IPS DF 4.7 (cell line): ENCODE measurements around the gene MRPL20.
"Not testable (repeated sequence)": the region's sequence is repeated elsewhere in the genome, so short reads cannot be mapped to it uniquely, and the experiment has no call there.

ENCODE experiments used
- DNase-seq: peaks from one replicate; pipeline ENCODE4 v3.0.0-alpha.2; 2013; ENCODE audit warnings: low spot score; ENCODE audit errors: extremely low read depth

MRPL20 gene

GRCh38 chr1:1426496-1427105, 19.5 kb upstream of the MRPL20 start:
- DNase-seq = no peak

GRCh38 chr1:1425753-1426495, 18.8 kb upstream of the MRPL20 start:
- no peak for DNase-seq

GRCh38 chr1:1425426-1425752, 18.3 kb upstream of the MRPL20 start:
- DNase-seq = no peak

DNA sequence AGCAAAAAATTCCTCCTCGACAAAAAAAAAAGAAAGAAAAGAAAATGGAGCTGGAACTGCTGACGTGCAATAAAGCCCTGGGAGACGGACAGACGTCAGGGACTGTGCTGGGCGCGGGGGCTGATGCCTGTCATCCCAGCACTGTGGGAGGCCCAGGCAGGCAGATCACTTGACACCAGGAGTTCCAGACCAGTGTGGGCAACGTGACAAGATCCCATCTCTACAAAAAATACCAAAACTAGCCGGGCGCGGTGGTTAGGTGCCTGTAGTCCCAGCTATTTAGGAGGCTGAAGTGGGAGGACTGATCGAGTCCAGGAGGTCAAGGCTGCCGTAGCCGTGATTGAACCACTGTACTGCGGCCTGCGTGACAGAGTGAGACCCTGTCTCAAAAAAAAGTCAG, 17.6 kb upstream of the MRPL20 start:
- DNase-seq = no peak

GRCh38 chr1:1423245-1423597, 16.1 kb upstream of the MRPL20 start:
- DNase-seq = no peak

- DNase-seq = no peak
Measured at GRCh38 chr1:1422465-1423244, 15.6 kb upstream of the MRPL20 start.

GRCh38 chr1:1421907-1422464, 14.9 kb upstream of the MRPL20 start:
- no peak for DNase-seq

DNA sequence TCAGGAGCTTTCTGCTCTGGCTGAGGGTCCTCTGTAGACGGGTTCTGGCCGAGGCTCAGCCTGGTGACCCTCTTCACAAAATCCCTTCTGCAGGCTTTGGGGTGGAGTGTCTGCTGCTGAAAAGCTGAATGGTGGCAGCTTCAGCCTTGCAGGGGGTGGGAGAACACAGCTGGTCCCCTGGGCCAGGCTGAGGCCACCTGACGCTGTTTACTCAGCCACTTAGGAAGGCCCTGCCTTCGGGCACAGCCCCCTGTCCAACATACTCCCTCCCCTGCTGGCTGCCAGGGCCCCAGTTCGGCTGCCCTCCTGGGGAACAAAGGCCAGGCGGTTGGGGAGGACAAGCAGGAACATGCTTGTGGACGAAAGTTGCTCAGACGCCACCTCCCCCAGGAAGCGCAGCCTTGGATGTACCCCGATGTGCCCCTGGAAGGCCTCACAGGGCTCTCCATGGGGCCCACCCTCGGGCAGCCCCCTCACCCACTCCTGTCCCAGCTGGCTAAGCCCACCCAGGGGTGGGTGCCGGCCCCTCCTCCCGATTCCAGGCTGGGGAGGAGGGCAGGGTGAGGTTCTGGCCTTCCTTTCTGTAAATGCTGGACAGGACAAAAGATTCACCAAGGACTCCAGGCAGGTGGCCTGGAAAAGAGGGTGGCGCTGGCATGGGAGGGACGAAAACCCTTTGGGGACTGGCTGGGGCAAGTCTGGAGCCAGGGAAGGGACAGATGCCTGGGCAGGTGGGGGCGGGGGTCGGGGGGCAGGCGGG, 14.2 kb upstream of the MRPL20 start, which contains the start of gene ANKRD65:
Gene ANKRD65, minus strand, starts transcription at position 130 of the 760 bp plus-strand sequence. CDS start 271 bp downstream, outside the sequence.
- DNase-seq = no peak

DNA sequence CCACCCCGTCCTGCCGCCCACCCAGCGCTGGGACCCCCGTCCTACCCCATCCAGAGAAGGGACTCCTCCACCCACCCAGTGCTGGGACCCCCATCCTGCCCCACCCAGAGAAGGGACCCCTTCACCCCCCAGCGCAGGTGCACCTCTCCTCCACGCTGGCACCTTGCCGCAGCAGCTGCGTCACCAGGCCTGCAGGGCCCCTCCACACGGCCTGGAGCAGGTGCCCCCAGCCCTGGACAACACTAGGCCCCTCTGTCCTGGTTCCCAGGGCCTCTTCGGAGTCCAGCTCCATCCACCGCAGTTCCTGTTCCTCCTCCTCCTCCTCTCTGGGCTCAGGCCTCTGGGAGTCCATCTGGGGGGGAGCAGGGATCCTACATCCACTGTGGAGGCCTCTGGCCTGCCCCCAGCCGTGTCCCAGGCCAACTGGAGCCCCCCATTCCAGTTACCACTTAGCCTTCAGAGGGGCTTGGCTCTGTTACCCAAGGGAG, 13.6 kb upstream of the MRPL20 start:
- no peak for DNase-seq

GRCh38 chr1:1419813-1420653, 12.9 kb upstream of the MRPL20 start:
- DNase-seq = no peak

DNA sequence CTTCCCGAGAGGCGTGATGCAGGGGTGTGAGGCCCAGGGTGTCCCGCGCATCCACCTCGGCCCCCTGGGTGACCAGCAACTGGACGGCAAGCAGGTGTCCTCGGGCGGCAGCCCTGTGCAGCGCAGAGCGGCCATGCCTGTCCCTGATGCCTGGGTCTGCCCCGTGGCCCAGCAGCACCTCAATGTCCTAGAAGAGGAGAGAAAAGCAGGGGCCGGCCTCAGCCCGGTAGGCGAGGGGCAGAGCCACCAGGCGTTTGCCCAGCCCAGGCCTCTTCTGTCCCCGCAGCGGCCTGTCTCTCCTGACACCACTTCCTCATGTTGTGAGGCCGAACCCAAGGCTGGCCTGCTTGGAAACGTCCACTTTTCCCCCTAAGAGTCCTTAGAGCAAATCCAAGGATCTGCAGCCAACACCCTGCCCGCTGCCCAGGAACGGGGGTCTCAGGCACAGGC, 12.3 kb upstream of the MRPL20 start:
- DNase-seq = no peak

DNA sequence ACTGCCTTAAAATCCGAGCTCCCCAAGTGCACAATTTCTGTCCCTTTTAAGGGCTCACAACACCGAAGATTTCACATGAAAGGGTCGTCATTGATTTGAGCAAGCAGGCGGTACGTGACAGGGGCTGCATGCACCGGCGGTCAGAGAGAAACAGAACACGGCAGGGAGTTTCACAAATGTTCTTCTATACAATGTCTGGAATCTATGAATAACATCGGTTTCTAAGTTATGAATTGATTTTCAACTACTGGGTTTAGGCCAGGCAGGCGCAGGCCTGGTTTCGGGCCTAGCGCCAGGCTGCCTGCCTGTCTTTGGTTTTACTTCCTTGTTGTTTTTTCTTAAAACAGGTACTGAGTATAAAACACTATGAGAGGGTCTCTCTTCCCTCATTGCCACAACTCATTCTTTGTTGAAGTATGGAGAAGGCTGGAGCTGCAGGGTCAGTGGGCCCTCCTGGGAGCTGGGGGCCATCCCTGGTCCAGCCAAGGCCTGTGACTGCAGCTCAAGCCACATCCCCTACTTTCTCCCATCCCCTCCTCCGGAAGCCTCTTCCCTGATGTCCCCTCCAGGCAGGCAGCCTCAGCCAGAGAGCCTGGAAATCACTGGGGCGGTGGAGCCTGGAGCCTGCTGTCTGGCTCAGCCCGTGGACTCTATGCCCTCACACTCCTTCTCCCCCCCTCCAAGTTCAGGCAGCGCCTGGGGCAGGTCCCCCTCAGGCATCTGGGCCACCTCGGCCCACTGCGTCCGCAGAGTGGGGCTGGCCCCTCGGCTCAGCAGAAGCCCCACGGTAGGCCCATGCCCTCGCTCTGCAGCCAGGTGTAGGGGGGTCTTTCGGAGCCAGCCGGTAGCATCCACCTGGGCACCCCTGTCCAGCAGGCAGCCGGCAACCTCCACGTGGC, 11.6 kb upstream of the MRPL20 start:
- no peak for DNase-seq

- not testable (repeated sequence) for DNase-seq
Measured at GRCh38 chr1:1417825-1418463, 10.9 kb upstream of the MRPL20 start.

GRCh38 chr1:1417396-1417795, 10.3 kb upstream of the MRPL20 start:
- not testable (repeated sequence) for DNase-seq

DNA sequence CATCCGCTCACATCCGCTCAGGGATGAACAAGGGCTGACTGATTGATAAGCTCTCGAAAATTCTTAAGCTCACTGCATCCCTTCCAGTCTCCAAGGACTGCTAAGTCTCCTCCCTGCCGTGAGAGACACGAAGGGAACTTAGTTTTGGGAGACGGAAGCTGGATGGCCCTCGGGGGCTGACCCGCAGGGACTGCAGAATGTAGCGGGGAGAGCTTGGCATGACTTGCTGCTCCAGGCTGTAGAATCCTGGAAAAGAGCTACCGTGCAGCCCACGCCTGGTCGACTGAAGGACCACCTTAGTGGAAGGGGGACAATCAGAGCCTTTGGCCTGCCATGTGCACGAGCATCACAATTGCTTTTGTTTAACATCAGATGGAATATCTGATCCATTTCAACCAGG, 8.7 kb upstream of the MRPL20 start:
- no peak for DNase-seq

DNA sequence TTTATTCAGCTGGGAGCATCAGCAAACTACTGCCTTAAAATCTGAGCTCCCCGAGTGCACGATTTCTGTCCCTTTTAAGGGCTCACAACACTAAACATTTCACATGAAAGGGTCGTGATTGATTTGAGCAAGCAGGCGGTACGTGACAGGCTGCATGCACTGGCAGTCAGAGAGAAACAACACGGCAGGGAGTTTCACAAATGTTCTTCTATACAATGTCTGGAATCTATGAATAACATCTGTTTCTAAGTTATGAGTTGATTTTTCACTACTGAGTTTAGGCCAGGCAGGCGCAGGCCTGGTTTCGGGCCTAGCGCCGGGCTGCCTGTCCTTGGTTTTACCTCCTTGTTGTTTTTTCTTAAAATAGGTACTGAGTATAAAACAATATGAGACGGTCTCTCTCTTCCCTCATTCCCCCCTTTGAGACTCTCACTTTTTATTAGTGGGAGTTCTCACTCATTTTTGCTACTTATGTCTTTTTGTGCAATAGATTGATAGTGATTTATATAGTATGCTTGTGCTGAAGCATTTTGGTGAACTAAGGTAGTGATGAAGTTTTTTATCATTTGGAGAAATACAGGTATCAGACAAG, 5.3 kb upstream of the MRPL20 start:
- DNase-seq = not testable (repeated sequence)

DNA sequence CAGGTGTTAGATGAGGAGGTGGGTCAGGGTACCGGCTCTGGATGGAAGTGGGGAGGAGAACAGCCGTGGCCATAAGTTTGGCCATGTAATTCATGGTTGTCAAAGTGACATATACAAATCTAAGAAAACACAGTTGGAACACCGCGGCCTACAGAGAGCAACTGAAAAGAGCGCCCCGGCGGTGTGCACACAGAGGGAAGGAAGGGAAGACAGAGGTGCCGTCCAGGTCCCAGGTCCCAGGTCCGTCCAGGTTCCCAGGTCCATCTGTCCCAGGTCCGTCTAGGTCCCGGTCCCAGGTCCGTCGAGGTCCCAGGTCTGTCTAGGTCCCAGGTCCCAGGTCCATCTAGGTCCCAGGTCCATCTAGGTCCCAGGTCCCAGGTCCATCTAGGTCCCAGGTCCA, 4.5 kb upstream of the MRPL20 start:
- DNase-seq = no peak

- not testable (repeated sequence) for DNase-seq
Measured at GRCh38 chr1:1410238-1410637, 3.1 kb upstream of the MRPL20 start.
